GM18520 (cell line): ENCODE results near the gene LIN28A.
A peak's percentile ranks its signal among the peaks of the same experiment; 100 is the strongest.
"Not testable (repeated sequence)": the region's sequence is repeated elsewhere in the genome, so short reads cannot be mapped to it uniquely, and the experiment has no call there.

Source experiments
- ATAC-seq: cut with Tn5 transposase; IDR thresholded peaks from one replicate; pipeline ENCODE4 v1.9.1; 2021; ENCODE audit not compliant: unreplicated experiment

The LIN28A gene

DNA sequence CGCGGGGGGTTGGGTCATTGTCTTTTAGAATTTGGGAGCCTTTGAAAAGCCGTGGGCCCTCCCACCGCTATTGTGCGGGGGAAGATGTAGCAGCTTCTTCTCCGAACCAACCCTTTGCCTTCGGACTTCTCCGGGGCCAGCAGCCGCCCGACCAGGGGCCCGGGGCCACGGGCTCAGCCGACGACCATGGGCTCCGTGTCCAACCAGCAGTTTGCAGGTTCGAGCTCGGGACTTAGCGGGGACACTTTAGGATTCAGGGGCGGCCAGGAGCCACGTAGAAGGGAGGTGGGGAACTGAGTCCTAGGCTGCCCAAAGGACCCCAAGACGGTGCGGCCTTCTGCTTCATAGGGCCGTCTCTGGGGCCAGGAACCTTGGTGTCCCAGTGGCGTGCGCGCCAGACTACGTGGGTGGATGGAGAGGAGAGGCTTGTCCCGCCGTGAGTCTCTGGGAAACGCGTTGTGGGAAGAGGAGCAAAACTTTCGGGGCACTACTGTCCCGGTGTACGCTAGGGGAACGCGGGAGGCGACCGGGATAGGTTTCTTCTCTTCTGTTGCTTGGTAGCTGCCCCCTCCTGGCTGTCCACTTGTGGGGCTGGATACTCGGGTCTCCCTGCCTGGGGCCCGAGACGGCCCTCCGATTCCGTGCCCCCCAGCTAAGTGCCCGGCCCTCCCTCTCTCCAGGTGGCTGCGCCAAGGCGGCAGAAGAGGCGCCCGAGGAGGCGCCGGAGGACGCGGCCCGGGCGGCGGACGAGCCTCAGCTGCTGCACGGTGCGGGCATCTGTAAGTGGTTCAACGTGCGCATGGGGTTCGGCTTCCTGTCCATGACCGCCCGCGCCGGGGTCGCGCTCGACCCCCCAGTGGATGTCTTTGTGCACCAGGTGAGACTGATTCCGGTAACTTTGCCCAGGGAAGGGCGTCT is at the start of gene LIN28A:
LIN28A (plus strand) TSS at position 112 of the 918 bp plus-strand sequence; CDS start at position 187, 75 bp downstream.
- no peak for ATAC-seq

- no peak for ATAC-seq
Measured at GRCh38 chr1:26361605-26362122, 49.0 kb upstream of the LIN28A start.

DNA sequence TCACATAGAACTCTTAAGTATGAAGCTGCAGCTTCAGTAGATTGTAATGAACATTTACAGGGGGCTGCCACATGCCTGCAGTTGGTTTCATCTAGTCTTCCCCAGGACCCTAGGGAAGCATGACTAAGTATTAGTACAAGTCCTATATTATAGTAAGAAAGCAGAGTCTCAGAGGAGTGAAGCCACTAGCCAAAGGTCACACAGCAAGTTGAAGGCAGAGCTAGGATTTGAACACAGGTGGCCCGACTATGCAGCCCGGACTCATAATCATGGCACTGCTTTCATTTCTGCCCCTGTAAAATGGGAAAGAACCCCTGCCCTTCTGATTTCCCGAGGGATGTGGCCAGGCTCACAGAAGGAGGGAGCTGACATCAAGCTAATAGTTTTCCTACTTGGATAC is 48.3 kb upstream of the LIN28A start:
- no peak for ATAC-seq

- ATAC-seq = no peak
Measured at GRCh38 chr1:26363549-26364448, 46.8 kb upstream of the LIN28A start.

GRCh38 chr1:26364956-26365355 is 45.7 kb upstream of the LIN28A start:
- no peak for ATAC-seq

- ATAC-seq = no peak
Measured at GRCh38 chr1:26367441-26367840, 43.2 kb upstream of the LIN28A start.

DNA sequence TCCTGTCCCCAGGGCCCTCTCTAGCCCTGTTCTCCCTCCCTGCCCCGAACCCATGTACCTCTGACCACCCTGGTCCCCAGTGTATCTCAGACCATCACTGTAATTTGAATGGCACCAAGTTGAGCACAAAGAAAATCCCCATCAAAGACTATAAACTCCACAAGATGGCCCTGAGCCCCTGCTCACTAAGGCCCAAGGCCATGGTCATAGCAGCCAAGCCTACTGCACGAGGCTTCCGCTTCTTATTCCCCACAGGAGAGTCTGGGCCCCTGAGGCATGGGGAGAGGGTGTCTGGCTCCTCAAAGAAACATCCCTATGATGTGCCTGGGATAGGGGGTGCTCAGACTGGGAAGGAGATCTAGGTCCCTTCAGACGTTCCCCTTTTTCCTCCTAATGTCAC is 42.6 kb upstream of the LIN28A start:
- no peak for ATAC-seq

DNA sequence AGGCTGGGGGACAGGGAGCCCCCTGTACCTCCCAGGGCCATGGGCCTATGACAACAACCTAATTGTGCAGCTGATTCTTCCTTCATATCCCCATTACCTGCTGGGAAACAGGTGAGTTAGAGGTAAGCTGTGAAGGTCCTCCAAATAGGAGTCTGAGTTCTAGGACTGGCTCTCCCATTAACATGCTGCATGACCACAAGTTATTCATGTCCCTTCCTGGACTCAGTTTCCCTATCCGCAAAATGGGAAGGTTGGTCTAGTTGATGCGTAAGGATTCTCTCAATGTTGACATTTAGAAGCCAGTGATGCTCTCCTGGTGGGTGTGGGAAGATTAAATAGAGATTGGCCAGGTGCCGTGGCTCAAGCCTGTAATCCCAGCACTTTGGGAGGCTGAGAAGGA is 42.1 kb upstream of the LIN28A start:
- no peak for ATAC-seq

GRCh38 chr1:26370591-26371382 is 39.8 kb upstream of the LIN28A start:
- ATAC-seq = no peak

DNA sequence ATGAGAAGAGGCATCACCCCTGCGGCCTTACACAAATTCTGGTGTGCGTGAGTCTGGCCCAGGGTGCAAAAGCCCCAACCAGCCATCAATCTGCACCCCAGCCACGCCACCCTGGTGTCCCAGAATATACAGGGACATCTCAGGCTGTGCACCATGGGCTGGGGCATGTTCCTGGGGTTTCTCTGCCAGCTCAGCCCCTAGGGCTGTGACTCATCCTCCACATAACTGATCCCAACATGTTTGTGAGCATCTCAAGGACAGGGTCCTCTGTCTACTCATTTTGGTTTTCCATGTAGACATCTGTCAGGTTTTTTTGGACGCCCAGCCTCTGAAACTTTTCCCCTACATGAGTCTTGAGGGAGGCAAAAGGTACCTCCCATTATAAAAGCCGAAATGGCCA is 38.6 kb upstream of the LIN28A start:
- no peak for ATAC-seq

- not testable (repeated sequence) for ATAC-seq
Measured at GRCh38 chr1:26372611-26373010, 38.0 kb upstream of the LIN28A start, which contains the start of gene ZNF683. ZNF683 (minus strand) TSS chr1:26372750; CDS start chr1:26368571, 4,179 bp downstream.

- ATAC-seq = no peak
Measured at GRCh38 chr1:26373281-26373680, 37.3 kb upstream of the LIN28A start.

GRCh38 chr1:26373789-26374188 is 36.8 kb upstream of the LIN28A start:
- no peak for ATAC-seq

- not testable (repeated sequence) for ATAC-seq
Measured at GRCh38 chr1:26374361-26374760, 36.3 kb upstream of the LIN28A start.

GRCh38 chr1:26375081-26375480 is 35.5 kb upstream of the LIN28A start:
- ATAC-seq = no peak

- no peak for ATAC-seq
Measured at GRCh38 chr1:26376050-26376449, 34.6 kb upstream of the LIN28A start.

DNA sequence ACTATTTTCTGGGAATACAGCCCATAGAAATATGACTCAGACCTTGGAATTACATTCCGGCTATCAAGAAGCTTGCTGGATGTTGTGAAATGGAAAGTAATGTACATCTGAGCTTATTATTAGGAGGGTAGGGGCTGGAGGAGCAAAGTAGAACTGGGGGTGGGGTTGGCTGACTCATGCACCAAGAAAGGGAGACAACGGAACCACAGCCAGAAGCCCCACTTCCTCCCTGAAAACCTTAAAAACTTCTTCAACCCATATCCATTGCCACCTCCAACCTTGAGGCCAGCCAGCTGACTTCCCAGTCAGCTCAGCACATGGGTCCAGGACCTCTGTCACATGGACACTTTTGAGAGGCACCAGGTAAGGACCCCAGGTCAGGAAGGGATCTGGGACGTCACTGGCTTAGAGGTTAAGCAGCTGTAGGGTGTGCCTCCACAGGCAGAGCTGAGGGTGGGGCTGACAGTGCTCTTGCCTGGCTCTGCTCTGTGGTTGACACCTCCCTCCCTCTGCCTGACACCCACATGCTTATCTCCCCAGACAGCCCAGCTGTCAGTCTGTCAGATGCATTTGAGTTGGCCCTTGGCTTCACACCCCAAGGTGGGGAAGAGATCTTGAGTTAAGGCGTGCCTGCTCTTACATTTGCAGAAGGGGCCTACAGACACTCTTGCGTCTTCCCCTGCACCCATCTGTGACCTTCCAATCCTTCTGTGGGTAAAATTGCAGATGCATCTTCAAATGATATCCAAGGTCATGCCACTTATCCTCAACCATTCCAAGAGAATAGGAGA is 32.3 kb upstream of the LIN28A start:
- peak; percentile 94 for ATAC-seq

DNA sequence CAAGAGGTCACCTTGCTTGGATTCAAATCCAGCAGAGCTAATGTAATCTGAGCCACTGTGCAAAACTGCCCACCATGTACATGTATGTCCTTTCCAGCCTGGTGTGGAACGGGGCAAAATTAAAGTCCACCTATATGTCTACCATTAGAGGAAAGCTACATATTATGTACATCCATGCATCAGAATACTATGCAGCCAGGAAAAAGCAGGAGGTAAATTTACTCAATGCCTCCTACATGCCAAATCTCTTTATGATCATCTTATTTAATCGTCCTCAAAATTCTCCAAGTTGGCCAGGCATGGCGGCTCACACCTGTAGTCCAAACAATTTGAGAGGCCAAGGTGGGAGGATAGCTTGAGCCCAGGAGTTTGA is 31.8 kb upstream of the LIN28A start:
- no peak for ATAC-seq

DNA sequence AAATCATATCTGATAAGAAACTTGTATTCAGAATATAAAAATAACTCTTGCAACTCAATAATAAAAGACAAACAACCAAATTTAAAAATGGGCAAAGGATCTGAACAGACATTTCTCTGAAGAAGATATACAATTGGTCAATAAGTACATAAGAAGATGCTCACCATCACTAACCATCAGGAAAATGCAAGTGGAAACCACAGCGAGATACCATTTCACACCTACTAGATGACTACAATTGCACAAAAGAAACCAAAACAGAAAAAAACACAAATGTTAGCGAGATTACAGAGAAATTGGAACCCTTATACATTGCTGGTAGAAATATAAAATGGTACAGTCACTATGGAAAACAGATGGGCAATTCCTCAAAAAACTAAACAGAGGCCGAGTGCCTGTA is 26.5 kb upstream of the LIN28A start:
- ATAC-seq = no peak

GRCh38 chr1:26385063-26385462 is 25.6 kb upstream of the LIN28A start:
- ATAC-seq = not testable (repeated sequence)
